H1 (cell line): ENCODE results near the gene PRELID1. TPM values are rescaled to one million over a fixed set of nuclear protein-coding genes. Genes with fewer than 3 reads are reported as not detected.

Source experiments
- CTCF ChIA-PET: fragments of 300-600 bp; sonication (Branson Sonifier 250); formaldehyde crosslinking; loops from one replicate; lab custom pipeline; 2021; ENCODE audit not compliant: partially characterized antibody; lab: Charles Lee
- POLR2A ChIA-PET: fragments of 300-600 bp; sonication (Branson Sonifier 250); formaldehyde crosslinking; loops from one replicate; lab custom pipeline; 2021; ENCODE audit warnings: inconsistent platforms; ENCODE audit not compliant: partially characterized antibody; lab: Charles Lee
- DNase-seq, 2 experiments: peaks; one replicate each; pipeline versions ENCODE4 v3.0.0 to v3.0.0-alpha.2; 2010 to 2022; ENCODE audit warnings: low spot score in 2 of 2, low read depth in 1 of 2, mixed read lengths in 1 of 2
- FAIRE-seq: peaks from 2 replicates; lab custom pipeline; 2011; peaks lifted over from hg19 to GRCh38; lab: Jason Lieb, UNC
- H2AFZ ChIP-seq: 2 replicates; pipeline ENCODE4 v1.8.1; 2012; ENCODE audit warnings: low read length, inconsistent platforms
- H2AK5ac ChIP-seq: 2 replicates; pipeline ENCODE4 v1.6.1; 2013; ENCODE audit warnings: low read depth, low read length
- H2BK120ac ChIP-seq: replicated peaks from 2 replicates; pipeline ENCODE3; 2013; ENCODE audit warnings: low read depth, low read length, inconsistent platforms
- H2BK12ac ChIP-seq: 2 replicates; pipeline ENCODE4 v1.6.1; 2013; ENCODE audit warnings: low read depth, low read length
- H2BK15ac ChIP-seq: 2 replicates; pipeline ENCODE4 v1.6.1; 2013; ENCODE audit warnings: low read length
- H2BK20ac ChIP-seq: 2 replicates; pipeline ENCODE4 v1.6.1; 2013; ENCODE audit warnings: low read length
- H2BK5ac ChIP-seq: 2 replicates; pipeline ENCODE4 v1.6.1; 2013; ENCODE audit warnings: low read depth, low read length
- H3K14ac ChIP-seq: 2 replicates; pipeline ENCODE4 v1.6.1; 2013; ENCODE audit warnings: inconsistent platforms; ENCODE audit not compliant: insufficient read length
- H3K18ac ChIP-seq: 2 replicates; pipeline ENCODE4 v1.6.1; 2013; ENCODE audit warnings: low read length; ENCODE audit errors: extremely low read depth
- H3K23ac ChIP-seq: 2 replicates; pipeline ENCODE4 v1.6.1; 2013; ENCODE audit warnings: inconsistent platforms; ENCODE audit not compliant: insufficient read length
- H3K23me2 ChIP-seq: 2 replicates; pipeline ENCODE4 v1.6.1; 2013; ENCODE audit warnings: low read depth, low read length
- H3K27ac ChIP-seq: 2 replicates; pipeline ENCODE4 v1.6.1; 2011; ENCODE audit warnings: low read depth, low read length, inconsistent platforms
- H3K27me3 ChIP-seq, 4 experiments: replicated peaks in 1 of 4; 1 replicate in 1 of 4; 2 replicates in 3 of 4; pipeline versions ENCODE4 v1.6.1 to v1.8.1; 2011 to 2013; ENCODE audit warnings: low read length in 3 of 4, mild to moderate bottlenecking in 3 of 4, inconsistent platforms in 2 of 4, mixed read lengths in 2 of 4, moderate library complexity in 1 of 4; ENCODE audit not compliant: control insufficient read depth in 3 of 4, insufficient read depth in 3 of 4; ENCODE audit errors: extremely low read depth in 1 of 4
- H3K36me3 ChIP-seq, 4 experiments: 2 replicates each; pipeline versions ENCODE4 v1.6.1 to v1.8.1; 2011 to 2013; ENCODE audit warnings: mild to moderate bottlenecking in 4 of 4, low read length in 3 of 4, moderate library complexity in 2 of 4, control low read depth in 1 of 4, inconsistent platforms in 1 of 4; ENCODE audit not compliant: insufficient read depth in 4 of 4, control insufficient read depth in 2 of 4
- H3K4ac ChIP-seq: replicated peaks from 2 replicates; pipeline ENCODE3; 2013; ENCODE audit warnings: low read length, low read depth, mixed read lengths, inconsistent platforms; ENCODE audit not compliant: insufficient read length
- H3K4me1 ChIP-seq, 4 experiments: replicated peaks in 1 of 4; 1 replicate in 1 of 4; 2 replicates in 3 of 4; pipeline versions ENCODE4 v1.6.1 to v1.8.1; 2011 to 2013; ENCODE audit warnings: low read length in 3 of 4, inconsistent platforms in 2 of 4, mixed read lengths in 1 of 4; ENCODE audit not compliant: insufficient read depth in 4 of 4, control insufficient read depth in 3 of 4
- H3K4me2 ChIP-seq, 2 experiments: 2 replicates each; pipeline versions ENCODE4 v1.6.1 to v1.8.1; 2011 to 2013; ENCODE audit warnings: low read depth in 2 of 2, low read length in 2 of 2, control low read depth in 1 of 2, inconsistent platforms in 1 of 2, mild to moderate bottlenecking in 1 of 2; ENCODE audit not compliant: insufficient read depth in 1 of 2
- H3K4me3 ChIP-seq, 4 experiments: fragments of 200-600, 300-600 bp in 1 of 4; sonication (generic), shearing (Covaris generic), sonication (Bioruptor Twin) in 1 of 4; 2 replicates each; pipeline versions ENCODE4 v1.5.1 to v1.8.1; 2011 to 2016; ENCODE audit warnings: low read length in 4 of 4, low read depth in 3 of 4, control low read depth in 2 of 4, inconsistent platforms in 2 of 4, mild to moderate bottlenecking in 2 of 4, mixed read lengths in 1 of 4, moderate library complexity in 1 of 4; ENCODE audit not compliant: insufficient read depth in 2 of 4; ENCODE audit errors: extremely low read depth in 1 of 4
- H3K56ac ChIP-seq: replicated peaks from 2 replicates; pipeline ENCODE3; 2013; ENCODE audit warnings: low read depth, mild to moderate bottlenecking, mixed read lengths, low read length, inconsistent platforms; ENCODE audit not compliant: insufficient read length
- H3K79me1 ChIP-seq: 2 replicates; pipeline ENCODE4 v1.6.1; 2013; ENCODE audit warnings: low read depth, low read length, control low read depth
- H3K79me2 ChIP-seq, 2 experiments: 2 replicates each; pipeline versions ENCODE4 v1.6.1 to v1.8.1; 2012 to 2013; ENCODE audit warnings: low read length in 2 of 2, mild to moderate bottlenecking in 2 of 2, inconsistent platforms in 1 of 2; ENCODE audit not compliant: insufficient read depth in 2 of 2, control insufficient read depth in 1 of 2
- H3K9ac ChIP-seq, 4 experiments: replicated peaks in 1 of 4; 1 replicate in 1 of 4; 2 replicates in 3 of 4; pipeline versions ENCODE4 v1.6.1 to v1.8.1; 2011 to 2013; ENCODE audit warnings: low read depth in 3 of 4, low read length in 3 of 4, control low read depth in 2 of 4, mild to moderate bottlenecking in 2 of 4, moderate library complexity in 2 of 4, inconsistent platforms in 1 of 4; ENCODE audit errors: extremely low read depth in 1 of 4
- H3K9me3 ChIP-seq, 2 experiments: 2 replicates each; pipeline versions ENCODE4 v1.6.1 to v1.8.1; 2012 to 2013; ENCODE audit warnings: mild to moderate bottlenecking in 2 of 2, moderate library complexity in 2 of 2, control low read depth in 1 of 2, inconsistent platforms in 1 of 2, low read depth in 1 of 2, low read length in 1 of 2, mixed read lengths in 1 of 2; ENCODE audit not compliant: insufficient read depth in 2 of 2
- H4K20me1 ChIP-seq, 2 experiments: replicated peaks in 1 of 2; 2 replicates each; pipeline versions ENCODE3 to v1.8.1; 2011 to 2013; ENCODE audit warnings: inconsistent platforms in 2 of 2, low read length in 2 of 2, mild to moderate bottlenecking in 1 of 2; ENCODE audit not compliant: insufficient read depth in 2 of 2, control insufficient read depth in 1 of 2
- H4K5ac ChIP-seq: 2 replicates; pipeline ENCODE4 v1.6.1; 2013; ENCODE audit warnings: low read length, low read depth, mixed read lengths, inconsistent platforms; ENCODE audit not compliant: insufficient read length
- H4K8ac ChIP-seq: 2 replicates; pipeline ENCODE4 v1.8.0; 2013; ENCODE audit warnings: mild to moderate bottlenecking, moderate library complexity, low read length, inconsistent platforms; ENCODE audit not compliant: insufficient read depth; ENCODE audit errors: extremely low read depth
- H4K91ac ChIP-seq: replicated peaks from 2 replicates; pipeline ENCODE3; 2013; ENCODE audit warnings: low read length, mixed read lengths, inconsistent platforms; ENCODE audit not compliant: insufficient read length
- RAD21 ChIP-seq, 2 experiments: IDR thresholded peaks in 1 of 2; conservative IDR thresholded peaks in 1 of 2; 2 replicates each; pipeline ENCODE4 v1.6.1; 2011; ENCODE audit warnings: low read depth in 2 of 2, low read length in 2 of 2, improper control_type of control experiment in 1 of 2, inconsistent platforms in 1 of 2, mild to moderate bottlenecking in 1 of 2, moderate library complexity in 1 of 2
- SIRT6 ChIP-seq: IDR thresholded peaks from one replicate; pipeline ENCODE4 v1.7.1; 2012; ENCODE audit warnings: low read length, inconsistent platforms
- SP1 ChIP-seq: IDR thresholded peaks from 2 replicates; pipeline ENCODE4 v1.6.1; 2011; ENCODE audit warnings: low read depth, low read length
- SP4 ChIP-seq: IDR thresholded peaks from 2 replicates; pipeline ENCODE4 v1.6.1; 2012; ENCODE audit warnings: low read length, inconsistent platforms
- SUZ12 ChIP-seq: fragments of 200-600 bp; sonication (generic); IDR thresholded peaks from 2 replicates; pipeline ENCODE4 v1.6.1; 2012; ENCODE audit warnings: mild to moderate bottlenecking, inconsistent platforms, low read length, moderate library complexity, mixed read lengths
- WGBS, 2 experiments: shearing (Covaris generic) in 1 of 2; methylation state at CpG; one replicate each; pipeline versions ENCODE4 v1.1.6 to v1.1.7; 2013 to 2015; ENCODE audit warnings: low lambda C conversion rate in 2 of 2, mixed read lengths in 2 of 2, inconsistent platforms in 1 of 2, low coverage in 1 of 2, missing lambda C conversion rate in 1 of 2; ENCODE audit not compliant: insufficient replicate concordance in 2 of 2, insufficient coverage in 1 of 2, insufficient read length in 1 of 2; ENCODE audit errors: extremely low coverage in 1 of 2, missing lambda C conversion rate in 1 of 2; 5-methylcytosine and 5-hydroxymethylcytosine counted together
- polyA plus RNA-seq, 7 experiments: library from polyadenylated mRNA; depleted of rRNA in 3 of 7; stranded (reverse) in 5 of 7; unstranded in 2 of 7; fragments of >200 nt in 5 of 7; fragments of 200-250 nt in 2 of 7; gene quantifications; 1 replicate in 5 of 7; 2 replicates in 1 of 7; 4 replicates in 1 of 7; pipeline versions ENCODE4 v1.2.1 to v1.2.3, GENCODE V29; 2011 to 2013; ENCODE audit warnings: missing spikeins in 2 of 7, mixed read lengths in 2 of 7
- total RNA-seq: library from RNA; stranded (reverse); fragmentation: NEBNext Ultra II Directional; extraction: Animal tissue kit (Norgen Biotek cat#: 25700); gene quantifications from 2 replicates; pipeline ENCODE4 v1.2.1, GENCODE V29; 2021
- TF ChIP-seq, protein P1 (sequence below), 3 experiments: IDR thresholded peaks; 1 replicate in 2 of 3; 2 replicates in 1 of 3; pipeline versions ENCODE4 v1.5.1 to v1.6.1; 2011; ENCODE audit warnings: low read length in 3 of 3, mild to moderate bottlenecking in 3 of 3, inconsistent platforms in 2 of 3, low read depth in 1 of 3, moderate library complexity in 1 of 3; ENCODE audit not compliant: insufficient read depth in 1 of 3; ENCODE audit errors: control extremely low read depth in 1 of 3

PRELID1 gene
- total and polyA plus RNA-seq, 2 of the 8 experiments (the other 6 are each of a cell fraction or from before 2014, with no cell fraction given) = 272 to 428 TPM

DNA sequence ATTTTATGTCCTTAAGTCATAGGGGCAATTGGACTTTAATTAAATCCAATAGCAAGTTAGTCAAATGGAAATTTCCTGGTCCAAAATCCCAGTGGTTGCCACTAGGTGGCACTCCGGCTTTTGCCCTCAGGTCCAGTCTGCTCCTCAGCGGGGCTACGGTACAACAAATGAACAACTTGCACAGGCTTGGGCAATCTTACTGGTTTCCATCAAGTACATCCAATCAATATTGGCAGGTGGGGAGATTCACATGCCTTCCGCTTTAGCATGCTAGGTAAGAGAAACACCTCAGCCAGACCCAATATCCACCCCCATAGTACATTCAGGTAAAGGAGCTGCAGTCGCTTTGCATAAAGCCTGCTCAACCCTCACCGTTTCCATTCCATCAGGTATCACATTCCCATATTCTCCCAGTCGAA is 14.4 kb downstream of the PRELID1 start:
- no peak overlapping the region for H2BK120ac ChIP-seq
- POLR2A ChIA-PET = interaction anchor here (0.7 to 2.9 kb wide), 8 partner anchors 13 to 137 kb away, joined by 3 to 10 read pairs (median 6); partner anchors contain the start of gene LMAN2

More for the DNA sequence above, 14.4 kb downstream of the PRELID1 start:
- Histone ChIP-seq H3K79me2 (no peaks in the 10 kb centered on the region), H3K23ac (no peak overlapping the region), H2BK20ac (no peak overlapping the region), H2BK12ac (no peak overlapping the region), H4K8ac (no peak overlapping the region), H4K20me1 (no peaks in the 10 kb centered on the region), H3K23me2 (0 out of 2 replicates have a peak, but pooled peaks cover under 1% of the 10 kb centered on the region), H3K4me3 (no peak overlapping the region), H3K79me1 (no peaks in the 10 kb centered on the region), H3K27ac (no peak overlapping the region), H3K56ac (no peak overlapping the region), H3K27me3 (no peaks in the 10 kb centered on the region), H2AK5ac (no peak overlapping the region), H4K91ac (no peak overlapping the region), H2BK5ac (no peak overlapping the region), H3K14ac (no peak overlapping the region), H3K4me2 (peak overlapping the region in 1 of 2 experiments; percentile 20; a peak in 1 of 4 replicates), H3K4ac (no peak overlapping the region), H2BK15ac (no peak overlapping the region), H2AFZ (no peak overlapping the region), H3K9me3 (no peaks in the 10 kb centered on the region), H3K36me3 (no peaks in the 10 kb centered on the region), H3K18ac (no peak overlapping the region), H3K4me1 (peaks cover 0 to 4% (median 1%) of the 10 kb centered on the region in 4 experiments; a peak in 4 of 7 replicates), H3K9ac (no peak overlapping the region), H4K5ac (no peak overlapping the region)
- 0 out of 2 replicates have a peak, but pooled peaks have one; percentile 33 for TF ChIP-seq SP1
- TF ChIP-seq SP4 = 0 out of 2 replicates have a peak, but pooled peaks have one; percentile 31
- peak; percentile 87 to 90 for TF ChIP-seq RAD21 (IDR thresholded peaks at IDR 0.05 in 1 of 2, conservative IDR thresholded peaks at IDR 0.05 in 1 of 2; ENCODE audit: low read depth in 2 of 2, low read length in 2 of 2)
- TF ChIP-seq, protein P1, sequence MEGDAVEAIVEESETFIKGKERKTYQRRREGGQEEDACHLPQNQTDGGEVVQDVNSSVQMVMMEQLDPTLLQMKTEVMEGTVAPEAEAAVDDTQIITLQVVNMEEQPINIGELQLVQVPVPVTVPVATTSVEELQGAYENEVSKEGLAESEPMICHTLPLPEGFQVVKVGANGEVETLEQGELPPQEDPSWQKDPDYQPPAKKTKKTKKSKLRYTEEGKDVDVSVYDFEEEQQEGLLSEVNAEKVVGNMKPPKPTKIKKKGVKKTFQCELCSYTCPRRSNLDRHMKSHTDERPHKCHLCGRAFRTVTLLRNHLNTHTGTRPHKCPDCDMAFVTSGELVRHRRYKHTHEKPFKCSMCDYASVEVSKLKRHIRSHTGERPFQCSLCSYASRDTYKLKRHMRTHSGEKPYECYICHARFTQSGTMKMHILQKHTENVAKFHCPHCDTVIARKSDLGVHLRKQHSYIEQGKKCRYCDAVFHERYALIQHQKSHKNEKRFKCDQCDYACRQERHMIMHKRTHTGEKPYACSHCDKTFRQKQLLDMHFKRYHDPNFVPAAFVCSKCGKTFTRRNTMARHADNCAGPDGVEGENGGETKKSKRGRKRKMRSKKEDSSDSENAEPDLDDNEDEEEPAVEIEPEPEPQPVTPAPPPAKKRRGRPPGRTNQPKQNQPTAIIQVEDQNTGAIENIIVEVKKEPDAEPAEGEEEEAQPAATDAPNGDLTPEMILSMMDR (IDR thresholded peaks at IDR 0.05; ENCODE audit: control extremely low read depth in 1 of 3, insufficient read depth in 1 of 3, low read depth in 1 of 3, low read length in 3 of 3) = peak in 2 of 3 experiments; percentile 85 to 89; a peak in 3 of 4 replicates
- TF ChIP-seq SIRT6 = no peak
- no peak for TF ChIP-seq SUZ12
- DNase-seq (peak in 1 of 2 experiments; percentile 87), FAIRE-seq (peak; percentile 93)
- CTCF ChIA-PET = interaction anchor here (0.6 to 16.6 kb wide), 29 partner anchors 10 to 247 kb away, joined by 3 to 251 read pairs (median 5); partner anchors contain the start of genes LMAN2, PRR7, RGS14 and SLC34A1
- WGBS, 2 experiments = 44% methylated on average over 7 of the region's 7 CpGs; no CpG with 5 or more reads in 1 of the 2 experiments
